Heart left ventricle (tissue), 16 donors: Measurements from ENCODE around the gene IFNGR1. TPM values are rescaled to one million over a fixed set of nuclear protein-coding genes. Genes with fewer than 3 reads are reported as not detected.
A peak's percentile ranks its signal among the peaks of the same experiment; 100 is the strongest.

Experiments
- ATAC-seq, 4 donors: fragments of 200-7000 bp; cut with Tn5 transposase; one replicate each; pipeline ENCODE4 v1.9.1; 2020 to 2022; ENCODE audit warnings: moderate library complexity in 4 of 4, mild to moderate bottlenecking in 3 of 4, moderate number of reproducible peaks in 1 of 4
- DNase-seq, 5 donors: peaks; one replicate each; pipeline ENCODE4 v3.0.0-alpha.2; 2020
- H3K27ac ChIP-seq, 12 donors: fragments of 200-600 bp; sonication (generic) in 4 of 12; one replicate each; pipeline versions ENCODE4 v1.5.0 to v1.8.0; 2016 to 2022; ENCODE audit warnings: mild to moderate bottlenecking in 2 of 12
- H3K27me3 ChIP-seq, 9 donors: fragments of 200-600 bp; sonication (generic) in 2 of 9; one replicate each; pipeline versions ENCODE4 v1.5.1 to v1.8.0; 2016 to 2022; ENCODE audit warnings: mild to moderate bottlenecking in 3 of 9
- H3K36me3 ChIP-seq, 9 donors: fragments of 200-600 bp; sonication (generic) in 2 of 9; one replicate each; pipeline versions ENCODE4 v1.5.0 to v1.8.0; 2018 to 2022; ENCODE audit warnings: mild to moderate bottlenecking in 2 of 9
- H3K4me1 ChIP-seq, 12 donors: fragments of 200-600 bp; sonication (generic) in 4 of 12; one replicate each; pipeline versions ENCODE4 v1.5.0 to v1.8.0; 2016 to 2022; ENCODE audit warnings: mild to moderate bottlenecking in 3 of 12
- H3K4me3 ChIP-seq, 12 donors: fragments of 200-600 bp; sonication (generic) in 4 of 12; one replicate each; pipeline versions ENCODE4 v1.5.0 to v1.8.0; 2017 to 2022; ENCODE audit warnings: mild to moderate bottlenecking in 9 of 12, moderate library complexity in 4 of 12
- H3K9me3 ChIP-seq, 12 donors: fragments of 200-600 bp; sonication (generic) in 4 of 12; one replicate each; pipeline versions ENCODE4 v1.5.0 to v1.8.0; 2016 to 2022; ENCODE audit warnings: mild to moderate bottlenecking in 1 of 12
- CTCF ChIP-seq, 12 donors: fragments of 200-600 bp; sonication (generic) in 4 of 12; IDR thresholded peaks; one replicate each; pipeline versions ENCODE4 v1.5.0 to v1.8.0; 2018 to 2022; ENCODE audit warnings: antibody characterized with exemption in 12 of 12, mild to moderate bottlenecking in 5 of 12
- POLR2A ChIP-seq, 2 donors: fragments of 450-650 bp; IDR thresholded peaks; one replicate each; pipeline ENCODE4 v1.6.1; 2017; ENCODE audit warnings: antibody characterized with exemption in 2 of 2, mild to moderate bottlenecking in 2 of 2, moderate library complexity in 2 of 2
- WGBS, 4 donors: extraction: QIAGEN DNeasy Blood & Tissue Kit in 2 of 4; methylation state at CpG; one replicate each; pipeline versions ENCODE4 v1.1.5 to v1.1.7; 2013 to 2018; 5-methylcytosine and 5-hydroxymethylcytosine counted together
- intact Hi-C, 10 donors: fragments of 100-400 bp; cut with DNase I; formaldehyde crosslinking; loops; one replicate each; pipeline versions ENCODE4 v1.11.1 to v1.14.2; 2022
- polyA plus RNA-seq, 2 donors: library from polyadenylated mRNA; stranded (reverse); fragments of 200-250 nt; gene quantifications; one replicate each; pipeline ENCODE4 v1.2.3, GENCODE V29; 2013
- total RNA-seq, 9 donors: library from RNA; depleted of rRNA in 2 of 9; stranded (reverse); fragments of >200 nt in 2 of 9; fragmentation: NEBNext Ultra II Directional in 3 of 9; extraction: Animal tissue kit (Norgen Biotek cat#: 25700) in 3 of 9; gene quantifications; one replicate each; pipeline versions ENCODE4 v1.1.0 to v1.2.4, GENCODE V29; 2016 to 2023
- donor health status: ischemic (EF 13 %, LVEDD 7.1; RV severe dilation, severe dysfunction).
- donor health status: healthy with polysubstance abuse.
- donor health status: DM: no; HTN: yes; CAD: no.
- donor health status: DM: no; HTN: no; CAD: no.
- donor health status: ischemic (EF 25% LVEDD 6.9; RV normal size, moderate dysfunction).
- donor health status: ischemic (EF 25% LVEDD 5.7; RV mildly dilated, moderate dysfunction).
- donor health status: healthy.
- donor health status: DM: yes; HTN: yes; CAD: no.
- donor health status: ischemic (EF 35%, LVEDD 5.7; RV mildly dilated, moderate dysfunction).
- donor health status: nonischemic (EF 11% LVEDD 7.7; RV severe dilation, severe dysfunction).
- donor health status: DM: yes; HTN: yes; CAD: no.
- donor health status: PGD.
- donor health status: ischemic (EF 29% LVEDD 5.4; RV normal size, mild dysfunction).
- donor health status: nonischemic (EF 23%, LVEDD 6.1; RV moderate dilation, normal function).

IFNGR1 gene
- total and polyA plus RNA-seq, 11 donors, result 68.6 to 152 (median 79.2) TPM

- TF ChIP-seq CTCF (IDR thresholded peaks at IDR 0.05), result no peak
- no peak for TF ChIP-seq POLR2A (IDR thresholded peaks at IDR 0.05)
- DNase-seq, result peak in 4 of 5 donors; percentile 40 to 64 (median 55)
- Histone ChIP-seq H3K27me3 (no peaks in the 10 kb centered on the region), H3K4me3 (no peak overlapping the region), H3K36me3 (no peaks in the 10 kb centered on the region), H3K27ac (peak overlapping the region; percentile 43 to 100 (median 74)), H3K4me1 (peaks cover 14 to 92% (median 41%) of the 10 kb centered on the region in 12 donors), H3K9me3 (no peaks in the 10 kb centered on the region)
- WGBS, 4 donors, result 69 to 79% (median 73%) methylated on average over 6 of the region's 6 CpGs
- intact Hi-C loops, result no loop called here
- peak in 3 of 4 donors; percentile 6 to 9 (median 8) for ATAC-seq
These were observed 4.4 kb upstream of the IFNGR1 start for GRCh38 chr6:137223370-137224131.

GRCh38 chr6:137222381-137222780, 3.2 kb upstream of the IFNGR1 start:
- ATAC-seq, result peak in 1 of 4 donors; percentile 13
- H3K4me3 ChIP-seq, result peak overlapping the region in 1 of 12 donors; percentile 4
- peak in 1 of 2 donors; percentile 48 for TF ChIP-seq POLR2A (IDR thresholded peaks at IDR 0.05)
- TF ChIP-seq CTCF (IDR thresholded peaks at IDR 0.05), result no peak
- H3K4me1 ChIP-seq, result peaks cover 11 to 87% (median 38%) of the 10 kb centered on the region in 12 donors
- no peak for DNase-seq
- H3K27me3 ChIP-seq, result no peaks in the 10 kb centered on the region
- WGBS, 4 donors, result 41 to 58% (median 45%) methylated on average over 3 of the region's 3 CpGs
- H3K36me3 ChIP-seq, result no peaks in the 10 kb centered on the region
- intact Hi-C loops, result no loop called here
- H3K27ac ChIP-seq, result peak overlapping the region; percentile 48 to 100 (median 77)
- H3K9me3 ChIP-seq, result no peaks in the 10 kb centered on the region

GRCh38 chr6:137219664-137220252, 573 bp upstream of the IFNGR1 start:
- H3K4me1 ChIP-seq, result peaks cover 11 to 87% (median 52%) of the 10 kb centered on the region in 12 donors
- 66 to 69% (median 68%) methylated on average over 6 of the region's 6 CpGs for WGBS, 4 donors
- intact Hi-C loops, result loop anchor here in 5 of 10 donors (2.0 to 10.0 kb wide), 4 partner anchors 15 to 122 kb away; no protein-coding TSS in a partner anchor

More at GRCh38 chr6:137219664-137220252, 573 bp upstream of the IFNGR1 start:
- DNase-seq (no peak), ATAC-seq (no peak)
- Histone ChIP-seq H3K36me3 (peaks cover 0 to 7% (median 0%) of the 10 kb centered on the region in 9 donors), H3K9me3 (no peaks in the 10 kb centered on the region), H3K27ac (peak overlapping the region; percentile 96 to 100 (median 99)), H3K27me3 (no peaks in the 10 kb centered on the region), H3K4me3 (peak overlapping the region; percentile 73 to 98 (median 84))
- no peak for TF ChIP-seq POLR2A (IDR thresholded peaks at IDR 0.05)
- no peak for TF ChIP-seq CTCF (IDR thresholded peaks at IDR 0.05)
